GM21619 (cell line): ENCODE results near the gene OTUD7B.
"Not testable (repeated sequence)": the region's sequence is repeated elsewhere in the genome, so short reads cannot be mapped to it uniquely, and the experiment has no call there.

Experiments
- ATAC-seq: cut with Tn5 transposase; IDR thresholded peaks from one replicate; pipeline ENCODE4 v1.9.1; 2021; ENCODE audit not compliant: unreplicated experiment

OTUD7B gene

DNA sequence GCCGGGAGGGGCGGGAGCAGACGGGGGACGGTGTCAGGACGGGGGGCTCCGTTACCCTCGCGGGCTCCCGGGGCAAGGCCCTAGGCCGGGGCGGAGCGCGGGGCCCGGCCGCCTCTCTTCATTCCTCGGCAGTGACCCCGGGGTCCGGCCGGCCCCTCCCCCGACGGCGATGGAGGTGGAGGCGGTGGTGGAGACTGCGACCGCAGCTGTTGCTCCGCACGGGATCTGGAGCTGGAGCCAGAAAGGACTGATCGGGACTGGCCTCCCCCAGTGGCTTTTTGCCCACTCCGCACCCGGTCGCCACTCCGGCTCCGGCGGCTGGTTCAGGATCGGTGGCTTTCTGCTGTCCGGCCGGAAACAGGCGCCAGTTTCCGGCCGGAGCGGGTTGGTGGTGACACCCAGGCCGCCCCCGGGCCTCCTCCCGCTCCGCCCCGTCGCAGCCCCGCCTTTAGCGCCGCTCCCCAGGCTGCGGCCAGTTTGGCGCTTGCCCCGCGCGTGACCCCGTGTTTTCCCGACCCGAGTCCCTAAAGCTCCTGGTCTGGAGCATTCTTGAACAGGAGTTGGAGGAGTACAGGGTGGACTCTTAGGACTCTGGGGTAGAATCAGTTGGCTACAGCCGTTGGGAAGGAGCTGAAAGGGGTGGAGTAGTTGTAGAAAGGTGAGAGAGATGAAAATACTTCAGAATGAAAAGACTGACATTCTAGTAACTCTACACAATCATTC, at the start of gene OTUD7B:
Gene OTUD7B, minus strand, starts transcription at position 334 of the 723 bp plus-strand sequence. CDS start 33,216 bp downstream, outside the sequence.
- ATAC-seq: peak; percentile 78

DNA sequence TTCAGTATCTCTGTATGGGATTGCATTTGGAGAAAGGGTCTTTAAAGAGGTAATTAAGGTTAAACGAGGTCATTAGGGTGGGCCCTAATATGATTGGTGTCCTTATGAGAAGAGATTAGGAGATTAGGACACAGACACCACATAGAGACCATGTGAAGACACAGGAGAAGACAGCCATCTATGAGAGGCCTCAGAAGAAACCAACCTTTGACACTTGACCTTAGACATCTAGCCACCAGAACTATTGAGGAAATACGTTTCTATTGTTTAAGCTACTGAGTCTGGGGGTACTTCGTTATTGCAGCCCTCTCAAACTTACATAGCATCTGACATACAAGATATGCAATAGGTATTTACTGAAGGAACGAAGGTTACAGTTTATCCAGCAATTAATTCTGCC, 49.7 kb upstream of the OTUD7B start:
- ATAC-seq: no peak

DNA sequence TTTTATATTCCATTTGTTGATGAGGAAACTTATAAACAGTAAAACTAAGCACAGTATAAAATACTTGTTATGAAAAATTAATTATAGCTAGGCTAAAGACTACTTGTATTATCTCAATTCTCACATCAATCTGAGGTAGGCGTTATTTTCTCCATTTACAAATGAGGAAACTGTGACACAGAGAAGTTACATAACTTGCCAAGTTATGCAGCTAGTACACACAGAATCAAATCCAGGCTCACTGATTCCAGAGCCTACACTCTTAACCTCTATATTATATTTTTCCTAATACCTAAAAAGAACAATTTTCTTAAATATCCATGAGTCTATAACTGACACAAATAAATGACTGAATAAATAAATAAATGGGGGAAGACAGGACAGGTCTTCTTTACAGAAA, 45.9 kb upstream of the OTUD7B start:
- no peak for ATAC-seq

DNA sequence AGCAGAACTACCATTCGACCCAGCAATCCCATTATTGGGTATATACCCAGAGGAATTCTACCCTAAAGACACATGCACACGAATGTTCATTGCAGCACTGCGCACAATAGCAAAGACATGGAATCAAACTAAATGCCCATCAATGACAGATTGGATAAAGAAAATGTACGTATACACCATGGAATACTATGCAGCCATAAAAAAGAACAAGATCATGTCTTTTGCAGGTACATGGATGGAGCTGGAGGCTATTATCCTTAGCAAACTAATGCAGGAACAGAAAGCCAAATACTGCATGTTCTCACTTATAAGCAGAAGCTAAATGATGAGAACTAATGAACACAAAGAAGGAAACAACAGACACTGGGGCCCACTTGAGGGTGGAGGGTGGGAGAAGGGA, 45.0 kb upstream of the OTUD7B start:
- not testable (repeated sequence) for ATAC-seq

DNA sequence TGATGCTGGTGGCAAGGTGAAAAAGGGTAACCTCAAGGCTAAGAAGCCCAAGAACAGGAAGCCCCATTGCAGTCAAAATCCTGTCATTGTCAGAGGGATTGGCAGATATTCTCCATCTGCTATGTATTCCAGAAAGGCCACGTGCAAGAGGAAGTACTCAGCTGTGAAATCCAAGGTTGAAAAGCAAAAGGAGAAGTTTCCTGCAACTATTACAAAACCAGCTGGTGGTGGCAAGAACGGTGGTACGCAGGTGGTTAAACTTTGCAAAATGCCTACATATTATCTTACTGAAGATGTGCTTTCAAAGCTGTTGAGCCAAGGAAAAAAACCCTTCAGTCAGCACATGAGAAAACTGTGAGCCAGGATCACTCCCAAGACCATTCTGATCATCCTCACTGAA, 43.4 kb upstream of the OTUD7B start:
- ATAC-seq: no peak

DNA sequence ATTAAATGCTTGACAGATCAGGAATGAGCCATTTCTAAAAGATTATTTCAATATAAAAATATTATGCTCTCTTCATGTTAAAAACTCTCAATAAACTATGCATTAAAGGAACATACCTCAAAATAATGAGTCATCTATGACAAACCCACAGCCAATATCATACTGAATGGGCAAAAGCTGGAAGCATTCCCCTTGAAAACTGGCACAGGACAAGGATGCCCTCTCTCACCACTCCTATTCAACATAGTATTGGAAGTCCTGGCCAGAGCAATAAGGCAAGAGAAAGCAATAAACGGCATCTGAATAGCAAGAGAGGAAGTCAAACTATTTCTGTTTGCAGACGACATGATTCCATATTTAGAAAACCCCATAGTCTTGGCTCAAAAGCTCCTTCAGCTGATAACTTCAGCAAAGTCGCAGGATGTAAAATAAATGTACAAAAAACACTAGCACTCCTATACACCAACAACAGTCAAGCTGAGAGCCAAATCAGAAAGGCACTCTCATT, 41.4 kb upstream of the OTUD7B start:
- not testable (repeated sequence) for ATAC-seq

DNA sequence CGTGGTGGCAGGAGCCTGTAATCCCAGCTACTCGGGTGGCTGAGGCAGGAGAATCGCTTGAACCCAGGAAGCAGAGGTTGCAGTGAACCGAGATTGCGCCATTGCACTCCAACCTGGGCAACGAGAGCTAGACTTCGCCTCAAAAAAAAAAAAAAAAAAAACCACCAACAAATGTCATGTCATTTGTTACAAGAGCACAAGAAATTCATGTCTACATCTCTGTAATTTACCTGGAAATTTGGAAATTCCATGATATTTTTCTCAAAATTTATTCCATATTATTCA, 40.5 kb upstream of the OTUD7B start:
- no peak for ATAC-seq

DNA sequence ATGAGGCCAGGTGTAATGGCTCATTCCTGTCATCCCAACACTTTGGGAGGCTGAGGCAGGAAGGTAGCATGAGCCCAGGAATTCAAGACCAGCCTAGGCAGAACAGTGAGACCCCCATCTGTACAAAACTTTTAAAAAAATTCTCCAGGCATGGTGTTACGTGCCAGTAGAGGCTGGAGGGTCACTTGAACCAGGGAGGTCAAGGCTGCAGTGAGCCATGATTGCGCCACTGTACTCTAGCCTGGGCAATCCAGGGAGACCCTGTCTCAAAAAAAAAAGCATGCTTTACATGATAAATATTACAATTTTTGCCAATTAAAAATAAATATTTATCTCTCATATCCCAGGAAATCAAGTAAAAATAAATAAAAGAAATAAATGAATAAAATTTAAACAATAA, 39.4 kb upstream of the OTUD7B start:
- no peak for ATAC-seq

DNA sequence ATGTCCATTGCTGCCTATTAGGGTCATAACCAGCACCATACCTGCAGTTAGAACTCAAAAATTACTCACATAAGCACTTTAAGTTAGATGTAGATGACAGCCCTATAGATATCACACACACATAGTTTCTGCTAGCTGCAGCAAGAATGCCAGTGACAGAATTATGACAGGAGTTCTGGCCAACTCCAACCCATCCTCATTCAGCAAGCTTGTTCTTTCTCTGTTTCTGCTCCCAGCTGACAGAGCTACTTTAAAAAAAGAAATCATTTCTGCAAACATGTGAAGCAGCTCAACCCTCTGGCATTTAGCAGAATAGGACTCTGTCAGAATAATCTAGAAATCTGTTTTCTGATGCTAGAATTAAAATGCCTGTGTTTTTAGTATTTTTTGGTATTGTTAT, 23.8 kb upstream of the OTUD7B start:
- ATAC-seq: no peak

DNA sequence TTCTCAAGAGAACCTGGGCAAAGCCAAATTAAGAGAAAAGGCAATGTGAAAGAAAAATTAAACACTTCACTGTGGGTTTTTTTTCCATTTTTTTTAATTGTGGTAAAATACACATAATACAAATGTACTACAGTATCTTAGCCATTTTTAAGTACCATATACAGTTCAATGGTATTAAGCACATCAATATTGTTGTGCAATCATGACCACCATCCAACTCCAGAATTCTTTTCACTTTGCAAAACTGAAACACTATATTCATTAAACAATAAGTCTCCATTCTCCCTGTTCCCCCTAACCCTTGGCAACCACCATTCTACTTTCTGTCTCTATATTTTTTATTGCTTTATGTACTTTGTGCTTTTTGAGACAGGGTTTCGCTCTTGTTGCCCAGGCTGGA, 17.8 kb upstream of the OTUD7B start:
- no peak for ATAC-seq

DNA sequence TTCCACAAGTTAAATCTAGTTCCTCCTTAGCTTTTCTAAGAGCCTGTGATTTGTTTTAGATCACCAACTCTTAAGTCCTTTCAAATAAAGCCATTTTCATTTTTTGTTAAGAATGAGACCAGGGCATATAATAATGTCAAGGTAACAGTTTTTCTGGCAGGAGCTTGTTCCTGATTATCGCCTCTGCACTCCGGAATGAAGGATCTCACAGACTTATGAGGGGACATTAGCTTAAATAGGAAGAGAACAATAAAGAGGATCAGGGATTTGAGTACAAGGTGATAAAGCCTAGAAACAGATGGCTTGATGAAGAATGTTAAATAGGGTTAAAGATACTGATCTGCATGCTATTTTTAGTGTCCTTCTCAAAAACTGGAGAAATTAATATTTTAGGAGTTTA, 13.6 kb upstream of the OTUD7B start:
- no peak for ATAC-seq

DNA sequence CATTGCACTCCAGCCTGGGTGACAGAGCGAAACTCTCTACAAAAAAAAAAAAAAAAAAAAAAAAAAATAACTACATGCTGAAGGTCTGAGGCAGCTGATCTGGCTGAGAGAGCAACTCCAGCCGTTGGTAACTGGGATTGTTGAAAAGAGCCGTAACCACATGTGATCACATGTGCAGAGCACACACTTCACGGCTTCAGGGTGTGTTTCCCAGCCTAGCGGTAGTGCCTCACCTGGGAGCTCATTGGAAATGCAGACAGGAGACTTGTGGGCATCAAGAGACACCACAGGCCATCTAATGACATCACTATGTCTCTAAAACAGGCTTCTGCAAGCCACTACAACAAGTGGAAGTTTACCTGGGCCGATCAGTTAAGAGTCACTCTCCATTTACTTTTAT, 11.8 kb upstream of the OTUD7B start:
- ATAC-seq: no peak

DNA sequence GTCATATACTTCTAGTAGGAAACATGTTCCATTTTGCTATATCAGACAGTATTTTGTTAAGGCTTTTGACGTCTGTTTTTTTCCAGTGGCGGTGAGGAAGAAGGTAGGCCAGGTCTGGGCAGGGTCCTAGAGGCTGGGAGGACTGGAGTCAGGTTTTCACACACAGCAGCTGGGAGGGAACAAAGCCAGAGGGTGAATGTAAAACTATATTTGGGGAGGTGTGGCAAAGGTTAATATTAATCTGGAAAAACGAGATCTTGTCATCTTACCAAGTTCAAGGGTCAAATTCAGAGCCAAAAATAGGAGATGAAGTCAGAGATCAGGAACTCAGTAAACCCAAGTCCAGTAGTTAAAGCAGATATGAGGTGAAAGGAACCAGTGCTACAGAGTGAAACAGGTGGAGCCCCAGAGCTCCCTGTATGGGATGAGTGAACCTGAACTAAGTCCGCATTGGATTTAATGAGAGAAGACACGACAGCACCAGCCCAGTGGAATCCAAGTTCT, 10.7 kb upstream of the OTUD7B start:
- ATAC-seq: no peak

DNA sequence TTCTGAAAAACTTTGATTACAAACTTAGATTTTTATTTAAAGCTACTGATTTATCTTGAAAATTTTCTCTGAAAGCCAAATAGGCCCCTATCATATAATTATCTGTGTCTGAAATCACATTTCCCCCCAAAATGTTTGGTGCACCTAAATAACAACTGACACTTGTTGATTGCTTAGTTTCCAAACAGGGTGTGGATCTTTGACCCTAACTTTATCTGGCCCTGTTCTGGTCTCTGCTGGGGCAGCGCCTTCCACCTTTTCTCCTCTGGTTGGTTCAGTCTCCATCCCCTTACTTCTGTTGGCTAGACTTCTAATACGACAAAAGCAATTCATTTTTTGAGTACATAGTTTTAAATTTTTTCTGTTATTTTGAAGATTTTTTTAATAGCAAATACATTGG, 10.2 kb upstream of the OTUD7B start:
- no peak for ATAC-seq

DNA sequence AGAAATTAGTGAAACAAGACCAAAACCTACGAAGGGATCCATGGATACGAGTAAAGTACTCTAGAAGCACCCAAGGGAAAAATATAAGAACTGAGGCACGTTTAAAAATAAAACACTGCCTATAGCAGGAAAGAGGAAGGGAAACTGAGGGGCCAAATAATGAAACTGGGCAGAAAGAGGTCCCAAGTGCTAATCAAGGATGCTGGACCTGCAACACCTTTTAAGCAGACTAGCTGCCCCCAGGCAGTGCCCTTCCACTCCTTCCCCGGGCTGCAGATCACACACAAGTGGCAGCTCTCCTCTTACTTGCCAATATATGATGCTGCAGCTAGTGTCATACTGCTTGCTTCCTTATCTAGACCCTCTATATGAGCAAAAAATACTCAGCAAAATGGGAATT, 7.6 kb upstream of the OTUD7B start:
- ATAC-seq: no peak

DNA sequence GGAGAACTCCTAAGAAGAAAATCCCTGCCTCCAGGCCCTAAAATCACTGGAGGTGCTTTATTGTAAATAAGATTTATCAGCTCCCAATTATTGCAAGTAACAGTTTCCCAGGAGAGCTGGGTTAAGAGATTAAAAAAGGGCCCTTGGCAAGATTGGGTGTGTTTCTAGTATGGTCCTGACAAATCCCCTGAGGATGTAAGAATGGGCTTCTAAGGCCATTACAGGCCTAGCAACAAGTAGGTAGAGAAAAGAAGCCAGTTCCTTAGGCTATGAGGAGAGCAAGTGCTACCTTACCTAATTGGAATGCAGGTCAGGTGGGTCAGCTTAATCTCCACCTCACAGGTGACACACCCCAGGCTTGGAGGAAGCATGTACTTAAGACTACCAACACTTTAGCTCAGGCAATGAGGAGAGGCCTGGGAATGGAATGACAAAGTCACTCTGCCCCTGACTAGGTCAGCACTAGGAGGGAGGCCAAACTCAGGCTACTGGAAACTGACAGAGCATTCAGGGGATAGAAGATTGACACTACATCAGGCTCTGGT, 6.8 kb upstream of the OTUD7B start:
- no peak for ATAC-seq

DNA sequence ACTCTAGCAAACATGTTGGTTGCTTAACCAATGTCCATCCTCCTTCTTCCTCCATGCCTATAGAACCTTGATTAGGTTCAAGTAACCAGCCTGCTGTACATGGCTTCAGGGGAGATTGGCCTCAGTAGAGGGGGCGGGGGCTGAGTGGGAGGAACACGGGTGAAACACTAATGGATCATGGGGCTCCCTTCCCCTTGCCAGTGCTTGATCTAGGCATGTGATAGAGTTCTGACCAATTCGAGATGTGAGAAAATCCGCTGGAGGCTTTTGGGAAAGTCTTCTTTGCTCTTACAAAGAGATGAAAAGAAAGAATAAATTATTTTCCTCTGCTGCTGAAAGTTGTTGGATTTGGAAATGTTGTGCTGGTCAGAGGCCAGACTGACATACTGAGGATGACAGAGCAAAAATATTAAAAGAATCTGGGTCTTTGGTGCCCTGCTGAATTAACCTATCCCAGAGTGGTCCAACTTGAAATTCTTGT, 5.2 kb upstream of the OTUD7B start:
- ATAC-seq: no peak

DNA sequence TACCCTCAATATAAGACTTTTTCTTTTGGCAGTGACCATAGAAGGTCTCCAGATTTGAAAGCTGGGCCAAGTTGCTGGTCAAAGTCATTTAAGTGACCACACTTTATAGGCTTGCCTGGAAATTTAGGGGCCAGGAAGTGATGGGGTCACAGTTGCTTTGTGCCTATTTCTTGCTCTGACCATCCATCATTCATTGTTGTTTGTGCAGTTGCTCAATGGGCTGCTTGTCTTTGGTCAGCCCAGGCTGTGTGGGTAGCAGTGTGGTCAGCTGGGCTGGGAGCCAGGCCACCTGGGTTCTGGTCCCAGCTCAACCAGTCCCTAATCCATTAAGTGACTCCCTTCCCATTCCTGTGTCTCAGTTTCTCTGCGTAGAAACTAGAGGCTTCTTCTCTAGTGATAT, 2.1 kb upstream of the OTUD7B start:
- ATAC-seq: no peak

DNA sequence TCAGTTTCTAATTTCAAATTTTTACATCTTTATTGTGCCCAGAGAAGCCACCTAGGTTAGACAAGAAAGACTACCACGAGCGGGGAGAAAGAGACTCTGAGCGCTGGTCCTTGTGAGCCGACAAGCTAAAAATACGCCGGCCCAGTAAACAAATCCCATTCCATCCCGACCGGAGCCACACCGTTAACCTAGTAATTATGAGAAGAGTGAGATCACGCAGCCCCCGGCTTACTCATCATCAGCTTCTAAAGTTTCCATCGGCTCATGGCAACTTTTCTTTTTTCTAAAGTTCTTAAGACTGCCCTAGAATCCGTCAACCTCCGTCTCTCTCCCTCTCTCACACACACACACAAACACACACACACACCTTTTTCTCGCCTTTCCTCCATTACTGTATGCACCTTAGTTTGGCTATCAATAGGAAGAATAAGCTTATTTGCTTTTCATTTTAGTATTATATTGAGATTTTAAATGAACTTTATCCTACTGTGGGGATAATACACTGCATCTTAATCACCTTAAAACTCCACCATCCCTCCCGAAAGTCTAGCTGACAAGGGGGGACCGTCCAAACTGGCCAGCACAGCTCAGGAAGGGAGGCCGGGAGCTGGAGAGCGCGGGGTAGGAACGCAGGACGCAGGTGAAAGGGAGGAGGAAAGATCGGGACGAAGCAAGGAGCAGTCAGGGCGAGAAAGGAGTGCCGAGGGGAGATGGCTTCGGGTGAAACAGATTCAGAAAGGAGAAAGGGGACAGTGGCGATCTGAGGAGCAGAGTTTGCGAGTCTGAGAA, 728 bp downstream of the OTUD7B start:
- peak; percentile 24 for ATAC-seq

DNA sequence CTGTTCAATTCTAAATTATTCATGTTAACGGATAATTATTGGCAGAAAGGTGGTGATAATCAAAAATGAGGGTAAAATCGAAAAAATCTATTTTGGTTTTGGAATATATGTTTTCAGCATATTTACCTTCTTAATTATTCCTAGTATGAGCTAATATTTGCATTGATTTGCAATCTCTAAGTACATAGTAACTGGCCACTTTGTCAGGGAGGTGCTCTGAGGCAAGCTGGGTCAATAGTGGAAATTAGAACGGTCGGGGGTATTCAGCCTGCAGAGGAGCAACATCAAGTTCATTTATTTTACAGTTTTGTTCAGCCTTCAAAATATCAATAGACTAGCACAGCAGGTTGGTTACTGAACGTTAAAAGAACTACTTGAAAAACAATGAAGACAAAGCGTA, 1.8 kb downstream of the OTUD7B start:
- ATAC-seq: no peak

DNA sequence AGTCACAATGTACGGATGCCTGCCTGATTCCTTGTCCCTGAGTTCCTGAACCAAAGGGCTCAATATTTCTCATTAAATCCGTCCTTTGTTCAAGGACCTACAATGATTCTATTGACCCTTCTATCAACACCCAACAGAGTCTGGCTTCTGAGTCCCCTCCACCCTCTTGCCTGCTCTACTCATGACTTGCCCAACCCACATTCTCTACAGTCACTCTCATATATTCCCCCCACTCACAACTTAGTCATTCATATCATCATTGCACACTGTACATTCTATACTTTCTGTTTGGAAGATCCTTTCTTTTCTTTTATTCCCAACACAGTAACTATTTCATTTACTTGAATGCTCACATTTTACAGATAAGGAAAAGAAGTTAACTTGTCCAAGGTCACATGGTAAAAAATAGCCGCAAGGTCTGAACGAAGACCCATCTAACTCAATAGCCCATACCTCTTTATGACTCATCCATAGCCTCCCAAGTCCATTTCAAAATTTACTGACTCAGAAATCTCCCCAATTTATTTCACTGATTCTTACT, 3.6 kb downstream of the OTUD7B start:
- no peak for ATAC-seq

DNA sequence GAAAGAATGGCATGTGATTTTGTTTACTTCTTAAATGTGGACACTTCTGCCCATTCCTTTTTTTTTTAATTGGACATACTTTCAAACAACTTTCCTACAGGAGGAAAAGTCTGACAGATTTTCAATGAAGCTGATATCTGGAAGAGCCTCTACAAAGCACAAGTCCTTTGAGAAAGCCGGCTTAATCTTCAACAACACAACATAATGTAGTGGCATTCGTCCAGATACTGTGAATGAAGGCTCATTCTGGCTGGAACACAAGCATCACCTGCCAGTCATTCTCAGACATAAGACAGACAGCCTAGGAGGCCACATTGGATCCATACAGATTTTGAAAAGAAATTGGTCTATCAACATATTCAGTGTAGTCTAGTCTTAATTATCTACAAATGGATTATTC, 4.9 kb downstream of the OTUD7B start:
- ATAC-seq: no peak
